ENCODE measurements around the gene CCDC91. TPM values are rescaled to one million over a fixed set of nuclear protein-coding genes. Genes with fewer than 3 reads are reported as not detected.

The CCDC91 gene
- polyA plus RNA-seq, 1 donor from 2014 or later, result 11.6 TPM

DNA sequence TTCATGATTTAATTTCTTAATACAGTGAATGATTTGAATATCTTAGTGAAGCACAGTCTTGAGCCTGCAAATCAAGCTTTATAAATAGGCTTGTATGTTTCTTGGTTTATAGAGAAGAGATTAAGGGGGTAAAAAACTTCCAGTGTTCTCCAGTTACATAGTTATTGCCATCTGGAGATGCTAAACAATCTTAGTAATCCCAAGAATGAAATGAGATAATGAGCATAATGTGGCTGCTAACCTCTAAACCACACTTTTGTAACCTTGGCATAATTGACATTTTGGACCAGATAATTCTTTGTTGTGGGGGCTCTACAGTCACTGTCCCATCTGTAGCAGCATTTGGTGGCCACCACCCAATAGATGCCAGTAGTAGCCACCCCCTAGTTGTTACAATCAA is 316.8 kb downstream of the CCDC91 start:
- no peaks in the 10 kb centered on the region for H3K9me3 ChIP-seq (ENCODE audit: low read length)
- no peaks in the 10 kb centered on the region for H3K27me3 ChIP-seq (ENCODE audit: insufficient read depth, low read depth, low read length)
- no peaks in the 10 kb centered on the region for H3K79me2 ChIP-seq (replicated peaks; ENCODE audit: insufficient read depth, low read length)
- no peak overlapping the region for H2AFZ ChIP-seq (ENCODE audit: low read depth, low read length)
- no peak overlapping the region for H3K9ac ChIP-seq (ENCODE audit: low read length)
- H3K9me2 ChIP-seq (ENCODE audit: insufficient read depth, low read length), result no peaks in the 10 kb centered on the region
- no peak overlapping the region for H3K27ac ChIP-seq (ENCODE audit: low read length)
- no peaks in the 10 kb centered on the region for H3F3A ChIP-seq (ENCODE audit: insufficient read depth, low read length, poor library complexity, severe bottlenecking)
- TF ChIP-seq EP300 (conservative IDR thresholded peaks at IDR 0.05; ENCODE audit: poor library complexity, severe bottlenecking) (no peak), SMC3 (conservative IDR thresholded peaks at IDR 0.05; ENCODE audit: poor library complexity) (no peak), CTCF (IDR thresholded peaks at IDR 0.05; ENCODE audit: poor library complexity, severe bottlenecking) (no peak), REST (IDR thresholded peaks at IDR 0.05; ENCODE audit: borderline replicate concordance) (no peak), TAF1 (IDR thresholded peaks at IDR 0.05; ENCODE audit: low read depth) (no peak), POLR2AphosphoS5 (IDR thresholded peaks at IDR 0.05) (no peak), MXI1 (conservative IDR thresholded peaks at IDR 0.05; ENCODE audit: poor library complexity, severe bottlenecking) (no peak), EZH2 (IDR thresholded peaks at IDR 0.05; ENCODE audit: borderline replicate concordance, insufficient read depth, low read length, poor library complexity, severe bottlenecking) (no peak), RAD21 (conservative IDR thresholded peaks at IDR 0.05) (no peak)
- H3K4me2 ChIP-seq (ENCODE audit: low read length), result no peak overlapping the region
- no peak overlapping the region for H3K4me3 ChIP-seq (ENCODE audit: low read length)
- no peaks in the 10 kb centered on the region for H4K20me1 ChIP-seq (ENCODE audit: insufficient read depth)
- no peaks in the 10 kb centered on the region for H3K36me3 ChIP-seq (ENCODE audit: insufficient read depth, low read length)

DNA sequence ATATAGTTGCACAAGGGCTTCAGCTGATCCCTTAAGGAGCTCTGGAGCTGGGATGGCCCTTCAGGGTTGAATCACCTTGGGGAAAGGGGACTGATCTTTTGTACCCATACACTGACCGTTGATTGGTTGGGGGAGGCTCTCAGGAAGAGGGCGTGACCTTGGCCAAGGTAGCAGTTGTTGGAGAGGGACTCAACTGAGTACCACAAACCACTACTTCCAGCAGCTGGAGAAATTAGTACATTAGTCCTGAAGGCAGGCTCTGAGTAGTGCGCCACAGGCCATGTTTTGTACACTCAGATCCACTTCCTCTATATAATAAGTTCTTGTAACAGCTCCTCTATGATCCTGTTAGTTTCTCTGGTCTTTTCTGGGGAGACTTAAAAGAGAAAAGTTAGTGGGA is 317.6 kb downstream of the CCDC91 start:
- H3K27me3 ChIP-seq (ENCODE audit: insufficient read depth, low read depth, low read length), result no peaks in the 10 kb centered on the region
- H3K36me3 ChIP-seq (ENCODE audit: insufficient read depth, low read length), result no peaks in the 10 kb centered on the region
- H3K4me3 ChIP-seq (ENCODE audit: low read length), result no peak overlapping the region
- no peaks in the 10 kb centered on the region for H3K9me3 ChIP-seq (ENCODE audit: low read length)
- no peaks in the 10 kb centered on the region for H4K20me1 ChIP-seq (ENCODE audit: insufficient read depth)
- H3K9ac ChIP-seq (ENCODE audit: low read length), result no peak overlapping the region
- no peaks in the 10 kb centered on the region for H3F3A ChIP-seq (ENCODE audit: insufficient read depth, low read length, poor library complexity, severe bottlenecking)
- no peaks in the 10 kb centered on the region for H3K9me2 ChIP-seq (ENCODE audit: insufficient read depth, low read length)
- H2AFZ ChIP-seq (ENCODE audit: low read depth, low read length), result no peak overlapping the region
- TF ChIP-seq SMC3 (conservative IDR thresholded peaks at IDR 0.05; ENCODE audit: poor library complexity), result no peak
- no peaks in the 10 kb centered on the region for H3K79me2 ChIP-seq (replicated peaks; ENCODE audit: insufficient read depth, low read length)
- no peak overlapping the region for H3K4me2 ChIP-seq (ENCODE audit: low read length)
- no peak overlapping the region for H3K27ac ChIP-seq (ENCODE audit: low read length)

DNA sequence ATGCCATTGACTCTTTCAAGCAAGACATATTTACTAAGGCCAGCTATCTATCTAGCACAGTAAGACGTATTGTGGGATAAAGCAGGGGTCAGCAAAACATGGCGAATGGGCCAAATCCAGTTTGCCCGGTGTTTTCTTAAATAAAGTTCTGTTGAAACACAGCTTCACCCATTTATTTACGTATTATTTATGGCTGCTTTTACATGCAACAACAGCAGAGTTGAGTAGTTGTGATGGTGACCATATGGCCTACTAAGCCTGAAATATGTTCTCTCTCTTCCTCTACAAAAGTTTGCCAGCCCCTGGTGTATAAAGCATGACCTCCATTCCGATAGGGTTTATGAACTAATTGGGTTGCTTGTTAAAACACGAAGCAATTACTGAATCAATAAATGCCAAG is 322.1 kb downstream of the CCDC91 start:
- Histone ChIP-seq H3K9me2 (ENCODE audit: insufficient read depth, low read length) (no peaks in the 10 kb centered on the region), H3K4me2 (ENCODE audit: low read length) (no peak overlapping the region), H3F3A (ENCODE audit: insufficient read depth, low read length, poor library complexity, severe bottlenecking) (no peaks in the 10 kb centered on the region), H3K79me2 (replicated peaks; ENCODE audit: insufficient read depth, low read length) (no peaks in the 10 kb centered on the region), H3K36me3 (ENCODE audit: insufficient read depth, low read length) (no peaks in the 10 kb centered on the region), H4K20me1 (ENCODE audit: insufficient read depth) (no peaks in the 10 kb centered on the region), H2AFZ (ENCODE audit: low read depth, low read length) (no peak overlapping the region), H3K9me3 (ENCODE audit: low read length) (peaks cover 5% of the 10 kb centered on the region), H3K4me3 (ENCODE audit: low read length) (no peak overlapping the region), H3K27ac (ENCODE audit: low read length) (no peak overlapping the region), H3K9ac (ENCODE audit: low read length) (no peak overlapping the region), H3K27me3 (ENCODE audit: insufficient read depth, low read depth, low read length) (no peaks in the 10 kb centered on the region)
- TF ChIP-seq SMC3 (conservative IDR thresholded peaks at IDR 0.05; ENCODE audit: poor library complexity) (no peak), MXI1 (conservative IDR thresholded peaks at IDR 0.05; ENCODE audit: poor library complexity, severe bottlenecking) (no peak), EP300 (conservative IDR thresholded peaks at IDR 0.05; ENCODE audit: poor library complexity, severe bottlenecking) (no peak), POLR2AphosphoS5 (IDR thresholded peaks at IDR 0.05) (no peak), REST (IDR thresholded peaks at IDR 0.05; ENCODE audit: borderline replicate concordance) (no peak), EZH2 (IDR thresholded peaks at IDR 0.05; ENCODE audit: borderline replicate concordance, insufficient read depth, low read length, poor library complexity, severe bottlenecking) (no peak), CTCF (IDR thresholded peaks at IDR 0.05; ENCODE audit: poor library complexity, severe bottlenecking) (no peak), RAD21 (conservative IDR thresholded peaks at IDR 0.05) (no peak), TAF1 (IDR thresholded peaks at IDR 0.05; ENCODE audit: low read depth) (no peak)

Measured in neural cell (in vitro differentiated cells).